ENCODE data around the gene GNAO1.

The GNAO1 gene

DNA sequence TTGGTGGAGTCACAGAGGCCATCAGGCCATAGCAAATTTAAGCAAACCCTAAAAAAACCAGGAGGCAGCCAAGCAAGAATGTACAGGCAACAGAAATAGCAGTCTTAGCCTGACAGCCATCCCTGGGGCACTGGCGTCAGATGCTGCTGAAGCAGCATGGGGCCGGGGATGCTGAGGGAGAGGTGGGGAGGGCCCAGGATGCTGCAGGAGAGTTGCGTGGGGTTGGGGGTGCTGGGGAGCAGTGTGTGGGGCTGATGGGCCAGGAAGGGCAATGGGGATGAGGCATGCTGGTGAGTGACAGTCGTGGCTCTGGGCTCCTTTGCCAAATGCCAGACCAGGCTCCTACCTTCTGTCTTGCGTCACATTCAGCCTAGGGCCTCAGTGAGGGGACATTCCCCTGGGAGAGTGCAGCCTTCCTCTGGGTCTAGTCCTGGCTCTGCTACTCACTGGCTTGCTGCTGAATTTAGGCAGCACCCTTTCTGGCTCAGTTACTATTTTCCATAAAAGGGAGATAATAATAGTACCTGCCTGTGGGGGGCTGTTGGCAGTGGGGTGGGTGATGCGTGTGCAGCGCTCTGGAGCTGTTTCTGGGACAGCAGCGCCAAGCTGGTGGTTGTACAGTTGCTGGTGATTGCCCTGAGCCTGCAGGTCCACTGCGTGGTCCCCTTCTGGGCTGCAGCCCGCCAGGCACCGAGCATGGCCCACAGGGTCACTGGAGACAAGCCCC lies 146.0 kb downstream of the GNAO1 start:
- FAIRE-seq = no peak

GRCh38 chr16:56337858-56338325 lies 146.6 kb downstream of the GNAO1 start:
- FAIRE-seq = no peak

- no peak for FAIRE-seq
Observed at GRCh38 chr16:56338566-56339318, 147.5 kb downstream of the GNAO1 start.

- no peak for FAIRE-seq
Observed at GRCh38 chr16:56339431-56340195, 148.3 kb downstream of the GNAO1 start.

GRCh38 chr16:56340416-56340815 lies 149.1 kb downstream of the GNAO1 start:
- FAIRE-seq = no peak

DNA sequence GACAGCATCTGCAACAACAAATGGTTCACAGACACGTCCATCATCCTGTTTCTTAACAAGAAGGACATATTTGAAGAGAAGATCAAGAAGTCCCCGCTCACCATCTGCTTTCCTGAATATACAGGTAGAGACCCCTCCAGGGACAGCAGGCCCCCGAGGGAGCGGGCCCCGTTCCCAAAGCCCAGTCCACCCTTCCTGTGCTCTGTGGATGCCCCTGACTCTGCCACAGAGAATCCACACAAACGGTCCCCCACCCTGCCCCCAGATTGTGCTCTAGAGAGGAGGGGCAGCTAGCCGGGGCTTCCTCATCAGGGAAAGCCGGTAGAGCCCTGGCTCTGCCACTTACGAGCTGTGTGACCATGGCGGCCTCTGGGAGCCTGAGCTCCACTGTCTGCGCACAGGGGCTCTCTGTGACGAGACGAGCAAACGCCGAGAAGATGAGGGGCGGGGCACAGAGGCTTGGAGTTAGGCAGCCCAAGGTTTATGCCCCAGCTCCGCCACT lies 149.6 kb downstream of the GNAO1 start:
- FAIRE-seq = no peak

- no peak for FAIRE-seq
Observed at GRCh38 chr16:56341656-56342399, 150.5 kb downstream of the GNAO1 start.

DNA sequence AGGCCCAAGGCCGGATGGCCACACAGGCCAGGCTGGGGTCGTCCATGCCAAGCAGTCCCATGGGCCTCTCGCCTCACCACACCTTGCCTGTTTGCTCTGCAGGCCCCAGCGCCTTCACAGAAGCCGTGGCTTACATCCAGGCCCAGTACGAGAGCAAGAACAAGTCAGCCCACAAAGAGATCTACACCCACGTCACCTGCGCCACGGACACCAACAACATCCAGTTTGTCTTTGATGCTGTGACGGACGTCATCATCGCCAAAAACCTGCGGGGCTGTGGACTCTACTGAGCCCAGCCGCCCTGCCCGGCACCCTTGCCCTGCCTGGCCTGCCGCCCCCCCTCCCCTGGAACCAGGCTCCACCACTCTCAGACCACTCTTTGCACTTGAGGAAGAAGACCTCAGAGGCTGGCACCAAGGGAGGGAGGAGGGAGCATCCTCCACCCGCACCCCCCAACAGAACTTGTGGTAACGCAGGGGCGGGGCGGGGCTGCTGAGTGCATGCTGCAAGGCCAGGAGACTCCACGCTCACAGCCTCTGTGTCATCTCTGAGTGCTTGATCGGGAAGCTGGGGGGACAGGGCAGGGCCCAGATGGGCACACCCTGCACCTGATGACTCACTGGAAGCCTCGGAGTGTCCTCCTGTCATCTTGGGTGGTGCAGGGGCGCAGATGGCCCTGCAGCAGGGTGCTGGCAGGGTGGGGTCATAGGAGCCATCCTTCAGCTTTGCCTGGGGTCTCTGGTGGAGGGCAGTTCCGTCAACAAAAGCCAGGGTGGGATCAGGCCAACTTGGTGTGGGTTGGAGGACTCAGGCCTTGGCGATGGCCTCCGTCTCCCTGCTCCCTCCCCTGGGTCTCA lies 152.6 kb downstream of the GNAO1 start:
- no peak for FAIRE-seq

DNA sequence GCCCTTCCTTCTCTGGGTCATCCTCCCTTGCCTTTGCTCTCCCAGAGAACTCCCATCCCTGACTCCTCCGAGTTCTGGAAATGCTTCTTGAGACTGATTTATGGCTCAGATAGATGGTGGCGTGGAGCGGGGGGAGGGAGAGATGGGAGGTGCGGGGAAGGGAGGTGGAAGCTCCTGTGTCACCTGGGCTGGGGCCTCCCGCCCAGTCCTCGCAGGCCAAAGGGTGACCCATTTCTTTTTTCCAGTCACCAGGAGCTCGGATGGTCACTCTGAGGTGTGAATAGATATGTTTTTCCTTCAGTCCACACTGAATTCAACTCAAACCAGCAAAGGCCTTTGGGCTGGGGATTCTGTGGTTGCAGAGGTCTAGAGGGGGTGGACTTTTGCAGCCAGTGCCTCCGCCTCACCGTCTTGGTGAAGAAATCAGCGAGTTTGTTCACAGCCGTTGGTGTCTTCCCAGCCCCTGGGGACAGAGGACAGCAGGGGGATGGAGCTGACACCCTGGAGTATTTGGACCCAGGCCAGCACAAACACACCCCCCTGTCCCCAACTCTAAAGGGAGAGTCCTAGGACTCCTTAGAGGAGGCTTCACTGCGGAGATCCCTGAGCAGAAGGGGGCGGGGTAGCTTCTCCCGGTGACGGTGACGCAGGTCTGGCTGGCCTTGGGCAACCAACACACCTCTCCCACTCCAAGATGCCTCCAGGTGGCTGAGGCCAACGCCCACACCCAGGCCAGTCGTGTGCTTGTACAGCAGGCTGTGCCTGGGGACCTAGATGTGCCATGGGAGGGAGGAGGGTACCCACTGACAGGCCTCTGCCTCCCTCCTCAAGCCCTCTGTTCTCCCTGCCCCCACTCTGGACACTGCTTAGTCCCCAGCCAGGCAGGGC lies 153.5 kb downstream of the GNAO1 start:
- no peak for FAIRE-seq

GRCh38 chr16:56345406-56346050 lies 154.2 kb downstream of the GNAO1 start:
- FAIRE-seq = no peak

DNA sequence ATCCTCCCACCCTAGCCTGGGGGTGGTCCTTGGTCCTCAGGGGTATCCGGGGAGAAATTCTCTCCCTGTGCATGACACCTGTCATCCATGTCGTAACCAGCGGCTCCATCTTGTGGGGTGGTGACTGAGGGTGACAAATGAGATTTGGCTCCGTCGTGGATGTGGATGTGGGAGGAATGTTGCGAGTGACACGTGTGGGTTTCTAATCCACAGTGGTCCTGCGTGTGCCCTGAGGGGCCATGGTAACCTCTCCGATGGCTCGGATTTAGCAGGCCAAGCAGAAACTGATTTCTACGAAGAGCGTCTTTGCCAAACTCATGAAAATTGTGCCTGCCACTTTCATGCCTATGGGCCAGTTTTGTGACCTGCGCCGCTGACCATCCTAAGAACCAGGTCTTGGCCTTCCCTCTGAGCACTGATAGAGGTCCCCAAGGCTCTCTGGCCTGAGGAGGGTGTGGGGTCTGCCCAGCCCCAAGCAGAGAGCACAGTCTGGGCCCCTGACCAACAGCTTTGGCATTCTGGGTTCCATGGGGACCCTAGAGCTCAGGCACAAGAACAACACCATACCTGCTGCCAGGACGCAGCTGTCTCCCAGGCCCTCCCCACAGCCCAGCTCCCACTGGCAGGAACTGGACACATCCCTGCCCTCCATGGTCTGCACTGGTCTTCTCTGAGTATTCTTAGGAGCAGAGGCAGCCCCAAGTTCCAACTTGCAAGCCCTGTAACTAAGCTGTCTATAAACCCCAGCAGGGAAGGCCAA lies 155.0 kb downstream of the GNAO1 start:
- no peak for FAIRE-seq

DNA sequence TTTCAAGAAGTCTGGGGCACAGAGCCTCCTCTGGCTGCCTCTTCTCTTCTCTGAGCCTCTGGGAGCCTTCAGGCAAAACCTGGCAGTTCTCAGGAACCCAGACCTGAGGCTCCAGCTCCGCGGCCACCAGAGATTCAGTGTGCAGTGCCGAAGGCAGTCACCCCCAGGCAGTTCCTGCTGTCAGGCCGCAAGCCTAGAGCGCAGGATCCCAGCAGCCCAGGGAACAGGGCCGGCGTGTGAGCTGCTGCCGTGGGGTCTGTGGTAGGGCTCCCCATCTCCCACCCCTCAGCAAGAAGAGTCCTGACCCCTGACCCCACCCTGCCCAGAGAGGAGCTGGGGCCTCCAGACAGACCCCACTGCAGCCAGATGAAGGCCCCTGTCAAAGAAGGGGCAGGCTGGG lies 155.9 kb downstream of the GNAO1 start:
- FAIRE-seq = no peak

GRCh38 chr16:56347670-56348069 lies 156.4 kb downstream of the GNAO1 start:
- no peak for FAIRE-seq

GRCh38 chr16:56348168-56349085 lies 157.1 kb downstream of the GNAO1 start:
- no peak for FAIRE-seq

- no peak for FAIRE-seq
Observed at GRCh38 chr16:56349086-56349415, 157.8 kb downstream of the GNAO1 start.

- no peak for FAIRE-seq
Observed at GRCh38 chr16:56349711-56350161, 158.4 kb downstream of the GNAO1 start.

DNA sequence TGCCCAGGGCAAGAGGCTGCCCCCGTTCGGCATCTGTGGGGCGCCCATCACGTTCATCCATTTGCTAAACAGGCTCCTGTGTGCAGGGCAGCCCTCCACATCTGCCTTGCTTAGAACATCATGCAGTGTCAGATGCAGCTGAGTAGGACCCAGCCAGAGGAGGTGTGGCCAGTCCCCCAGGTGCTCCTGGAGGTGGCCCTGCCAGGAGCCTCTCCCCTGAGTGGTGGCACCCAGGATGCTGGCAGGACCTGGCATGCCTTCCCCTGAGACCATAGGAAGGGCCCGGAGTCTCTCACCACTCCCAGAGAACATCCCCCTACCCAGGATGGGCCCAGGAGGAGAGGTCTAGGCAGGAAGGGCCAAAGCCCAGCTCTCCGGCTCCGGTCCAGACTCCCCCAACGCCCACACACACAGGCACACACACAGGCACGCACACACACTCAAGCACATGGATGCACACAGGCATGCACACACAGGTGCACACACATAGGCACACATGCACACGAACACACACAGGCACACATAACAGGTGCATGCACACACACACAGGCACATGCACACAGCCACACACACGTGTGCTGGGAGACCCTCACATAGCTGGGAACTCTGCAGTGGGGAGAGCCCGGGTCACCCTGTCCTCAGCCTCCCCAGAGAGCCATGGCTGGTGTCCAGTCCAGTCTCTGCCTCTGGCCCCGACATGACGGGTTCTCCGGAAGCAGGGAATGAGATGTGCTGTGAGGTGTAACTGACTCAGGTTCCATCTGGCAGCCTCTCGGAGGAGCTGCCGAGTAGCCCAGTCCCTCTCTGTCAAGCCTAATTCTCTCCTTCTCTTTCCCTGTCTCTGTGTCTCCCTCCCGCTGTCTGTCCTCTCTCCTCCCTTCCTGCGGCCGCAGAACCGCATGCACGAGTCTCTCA lies 159.5 kb downstream of the GNAO1 start:
- FAIRE-seq = no peak

Measured in colon (tissue), 2 donors.